HG03342 (cell line): ENCODE measurements around the gene LRRC15.

Source experiments
- ATAC-seq: cut with Tn5 transposase; IDR thresholded peaks from one replicate; pipeline ENCODE4 v1.9.1; 2021; ENCODE audit warnings: mild to moderate bottlenecking, moderate library complexity; ENCODE audit not compliant: unreplicated experiment

LRRC15 gene

DNA sequence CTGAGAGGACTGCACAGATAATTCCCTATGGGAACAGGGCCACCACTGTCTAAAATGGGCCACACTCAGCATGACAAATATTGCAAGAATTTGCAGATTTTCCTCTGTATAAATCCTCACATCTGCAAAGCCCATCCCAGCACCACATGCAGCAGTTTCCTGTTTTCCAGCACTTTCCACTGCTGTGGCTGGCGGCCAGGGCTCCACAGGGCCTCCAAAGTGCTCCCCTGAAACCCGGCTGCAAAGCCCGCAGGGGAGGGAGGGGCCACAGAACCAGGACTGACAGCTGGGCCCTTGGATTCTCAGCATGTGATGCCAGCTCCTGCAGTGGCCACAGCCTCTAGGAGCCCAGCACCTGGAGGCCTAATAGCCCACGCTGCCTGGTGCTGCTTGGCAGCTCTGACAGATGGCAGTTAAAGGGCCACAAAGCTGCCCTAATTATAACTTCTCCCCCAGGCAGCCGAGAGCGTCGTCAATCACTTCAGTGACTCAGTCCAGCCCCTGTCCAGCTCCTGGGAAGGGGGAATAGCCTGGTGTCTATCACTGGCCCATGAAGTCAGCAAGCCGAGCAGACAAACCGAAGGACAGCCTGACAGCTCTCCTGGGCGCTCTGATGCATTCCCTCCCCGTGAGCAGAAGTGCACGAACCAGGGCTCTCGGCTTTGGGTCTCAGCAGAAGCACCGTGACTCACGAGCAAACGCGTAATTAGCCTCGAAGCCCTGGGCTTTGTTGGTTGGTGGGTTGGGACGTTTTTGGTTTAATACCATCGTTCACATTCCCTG, 4.7 kb downstream of the LRRC15 start:
- ATAC-seq = no peak

DNA sequence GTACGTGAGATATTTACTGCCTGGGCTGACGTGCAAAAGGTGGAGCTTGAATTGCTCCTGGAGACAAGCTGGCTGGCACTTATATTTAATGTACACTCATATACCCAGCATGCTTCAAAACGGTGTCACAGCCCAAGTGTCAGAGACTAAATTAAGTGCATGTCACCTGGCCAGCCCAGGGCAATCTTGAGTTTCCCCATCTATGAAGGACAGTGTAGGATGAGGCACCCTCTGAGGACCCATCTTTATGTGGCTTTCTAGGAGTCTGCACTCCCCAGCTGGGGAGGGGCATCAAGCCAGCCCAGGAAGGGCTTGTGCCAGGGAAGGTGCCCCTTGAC, 5.3 kb downstream of the LRRC15 start:
- no peak for ATAC-seq

DNA sequence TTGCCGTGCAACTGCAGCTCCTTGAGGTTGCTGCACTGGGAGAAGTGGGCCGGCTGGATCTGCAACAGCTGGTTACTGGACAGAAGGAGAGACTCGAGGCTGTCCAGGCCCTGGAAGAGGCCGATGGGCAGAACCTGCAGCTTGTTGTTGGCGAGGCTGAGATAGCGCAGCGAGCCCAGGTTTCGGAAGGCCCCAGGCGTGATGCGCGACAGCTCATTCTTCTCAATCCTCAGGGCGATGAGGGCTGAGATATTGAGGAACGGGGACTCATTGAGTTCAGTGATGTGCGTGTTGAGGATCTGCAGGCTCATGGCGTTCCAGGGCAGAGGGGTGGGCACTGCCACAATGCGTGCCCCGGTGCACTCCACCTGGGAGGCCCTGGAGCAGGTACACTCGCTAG, 9.0 kb downstream of the LRRC15 start:
- ATAC-seq = no peak

DNA sequence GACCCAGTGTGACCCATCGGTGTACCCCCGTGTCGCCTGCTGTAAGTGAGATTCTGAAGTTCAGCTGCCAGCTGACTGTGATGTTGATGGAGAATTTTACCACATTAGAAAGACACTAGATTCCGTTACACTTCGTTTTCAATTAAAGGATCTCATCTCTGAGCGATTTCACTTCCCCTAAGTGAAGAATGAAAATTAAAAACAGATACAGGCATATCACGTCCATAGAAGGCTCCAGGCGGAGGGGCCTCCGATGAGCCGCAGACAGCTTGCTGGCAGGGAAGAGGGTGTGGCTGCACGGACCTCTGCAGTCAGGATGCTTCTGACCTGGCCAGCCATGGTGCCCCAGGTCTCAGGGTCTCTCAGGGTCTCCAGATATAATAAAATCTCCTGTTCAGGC, 11.9 kb downstream of the LRRC15 start:
- ATAC-seq = no peak

DNA sequence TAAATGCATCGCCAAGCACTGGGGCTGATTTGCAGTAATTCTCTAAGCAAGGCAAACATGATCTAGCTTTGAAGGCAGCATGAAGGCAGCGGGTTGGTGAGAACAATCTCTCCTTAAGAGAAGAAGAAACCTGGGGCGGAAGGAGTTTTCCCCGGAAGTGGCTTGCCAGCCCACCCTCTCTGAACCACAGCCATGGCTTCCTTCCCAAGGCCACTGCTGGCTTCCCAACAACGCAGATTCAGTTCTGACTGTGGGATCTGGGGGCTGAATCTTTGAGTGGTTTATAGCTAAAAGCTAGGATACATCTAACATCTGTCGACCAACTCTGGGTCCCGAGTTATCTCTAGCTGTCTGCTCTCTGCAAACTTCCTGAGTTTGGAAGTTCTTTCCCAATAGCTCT, 14.2 kb downstream of the LRRC15 start:
- ATAC-seq = no peak

DNA sequence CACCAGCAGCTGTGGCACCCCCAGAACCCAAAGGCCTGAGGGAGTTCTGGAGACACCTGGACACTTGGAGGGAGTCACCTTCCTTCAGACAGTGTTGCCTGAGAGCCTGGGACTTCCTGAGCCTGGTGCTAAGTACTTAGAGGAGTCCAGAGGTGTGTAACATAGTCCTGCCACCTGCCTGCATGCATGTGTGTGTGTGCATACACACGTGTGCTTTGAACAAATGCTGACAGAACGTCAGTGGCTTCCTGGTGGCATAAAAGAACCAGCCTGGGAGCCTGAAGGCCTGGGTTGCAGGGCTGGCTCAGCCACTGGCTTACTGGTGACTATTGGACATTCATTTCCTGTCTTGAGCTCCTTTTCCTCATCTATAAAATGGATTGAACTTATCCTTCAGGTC, 15.2 kb downstream of the LRRC15 start:
- no peak for ATAC-seq

DNA sequence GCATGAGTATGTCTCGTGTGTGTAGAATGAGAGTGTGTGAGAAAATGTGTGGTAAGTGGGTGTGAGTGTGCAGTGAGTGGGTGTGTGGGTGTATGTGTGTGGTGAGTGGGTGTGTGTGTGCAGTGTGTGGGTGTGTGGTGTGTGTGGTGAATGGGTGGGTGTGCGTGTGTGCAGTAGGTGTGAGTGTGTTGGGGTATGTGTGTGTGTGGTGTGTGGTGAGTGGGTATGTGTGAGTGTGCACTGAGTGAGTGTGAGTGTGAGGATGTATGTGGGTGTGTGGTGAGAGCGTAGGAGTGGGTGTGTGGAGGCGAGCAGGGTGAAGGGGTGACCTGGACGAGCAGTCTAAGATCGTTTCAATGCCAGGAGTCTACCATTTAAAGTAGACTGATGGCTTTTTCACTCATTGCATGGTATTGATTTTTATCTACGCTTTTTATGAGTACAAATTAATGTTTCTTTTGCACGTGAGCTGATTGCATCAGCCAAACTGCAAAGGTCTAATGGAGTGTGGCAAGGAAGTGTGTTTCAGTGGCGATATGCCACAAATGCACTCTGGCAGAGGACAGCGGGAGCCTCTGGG, 16.8 kb downstream of the LRRC15 start:
- no peak for ATAC-seq

DNA sequence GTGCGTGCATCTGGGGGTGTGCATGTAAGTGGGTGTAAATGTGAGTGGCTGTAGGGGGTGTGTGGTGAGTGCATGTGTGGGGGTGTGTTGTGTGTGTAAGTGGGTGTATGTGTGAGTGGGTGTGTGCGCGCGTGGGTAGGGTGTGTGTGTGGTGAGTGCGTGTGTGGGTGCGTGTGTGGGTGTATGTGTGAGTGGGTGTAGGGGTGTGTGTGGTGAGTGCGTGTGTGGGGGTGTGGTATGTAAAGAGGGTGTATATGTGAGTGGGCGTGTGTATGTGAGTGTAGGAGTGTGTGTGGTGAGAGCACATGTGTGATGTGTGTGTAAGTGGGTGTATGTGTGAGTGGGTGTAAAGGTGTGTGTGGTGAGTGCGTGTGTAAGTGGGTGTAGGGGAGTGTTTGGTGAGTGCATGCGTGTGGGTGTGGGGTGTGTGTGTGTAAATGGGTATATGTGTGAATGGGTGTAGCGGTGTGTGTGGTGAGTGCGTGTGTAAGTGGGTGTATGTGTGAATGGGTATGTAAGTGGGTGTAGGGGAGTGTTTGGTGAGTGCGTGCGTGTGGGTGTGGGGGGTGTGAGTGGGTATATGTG, 17.5 kb downstream of the LRRC15 start:
- ATAC-seq = no peak

DNA sequence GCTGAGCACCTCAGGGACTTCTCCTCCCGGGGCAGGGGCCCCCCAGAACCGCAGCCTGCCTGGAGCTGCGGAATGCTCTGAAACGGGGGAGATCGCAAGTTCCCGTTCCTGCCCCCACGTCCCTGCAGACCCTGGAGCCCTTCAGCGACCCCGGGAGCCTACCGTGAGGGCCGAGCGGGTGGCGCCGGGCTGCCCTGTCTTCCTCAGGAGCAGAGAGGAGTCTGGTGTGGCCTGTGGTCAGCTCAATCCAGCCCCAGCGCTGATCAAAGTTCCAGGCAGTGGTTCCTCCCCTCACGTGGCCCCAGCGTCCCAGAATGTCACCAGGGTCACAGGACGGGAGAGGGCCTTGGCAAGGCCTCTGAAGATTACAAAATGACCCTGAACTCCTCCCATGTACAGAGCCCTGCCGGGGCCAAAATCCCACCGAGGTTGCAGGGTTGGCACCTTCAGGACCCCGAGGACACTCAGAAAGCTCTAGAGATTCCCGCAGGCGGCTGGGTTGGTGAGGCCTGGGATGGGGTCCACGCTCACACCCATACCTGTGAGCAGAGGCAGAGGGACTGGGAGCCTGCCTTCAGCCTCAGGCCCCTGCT, 18.4 kb downstream of the LRRC15 start, which contains the start of gene CPN2:
Gene CPN2 (minus strand): TSS at position 249 of the 593 bp plus-strand sequence. CDS start 8,626 bp downstream, outside the sequence.
- ATAC-seq = no peak

DNA sequence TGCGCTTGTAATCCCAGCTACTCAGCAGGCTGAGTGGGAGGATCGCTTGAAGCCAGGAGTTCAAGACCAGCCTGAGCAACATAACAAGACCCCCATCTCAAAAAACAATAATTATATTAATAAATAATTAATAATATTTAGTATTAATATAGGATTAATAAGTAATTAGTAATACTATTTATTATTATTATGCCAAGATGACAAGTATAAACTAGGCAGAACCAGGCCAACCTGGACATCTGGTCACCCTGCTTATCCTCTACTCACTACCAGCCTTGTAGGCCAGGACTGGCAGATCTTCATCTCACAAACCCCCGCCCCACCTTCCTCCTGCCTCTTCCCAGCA, 18.8 kb downstream of the LRRC15 start:
- ATAC-seq = no peak

DNA sequence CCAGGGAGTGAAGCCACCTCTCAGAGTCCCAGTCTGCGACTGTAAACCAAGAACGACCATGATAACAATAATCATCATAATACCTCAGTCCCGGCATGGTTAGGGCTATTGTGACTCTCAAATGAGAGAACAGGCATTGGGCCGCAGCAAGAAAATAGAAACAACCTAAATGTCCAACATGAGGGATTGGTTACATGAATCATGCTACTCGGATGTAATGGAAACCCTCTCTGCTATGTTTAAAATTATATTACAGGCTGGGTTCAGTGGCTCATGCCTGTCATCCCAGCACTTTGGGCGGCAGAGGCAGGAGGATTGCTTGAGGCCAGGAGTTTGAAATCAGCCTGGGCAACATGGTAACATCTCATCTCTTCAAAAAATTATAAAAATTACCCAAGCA, 21.2 kb downstream of the LRRC15 start:
- no peak for ATAC-seq

DNA sequence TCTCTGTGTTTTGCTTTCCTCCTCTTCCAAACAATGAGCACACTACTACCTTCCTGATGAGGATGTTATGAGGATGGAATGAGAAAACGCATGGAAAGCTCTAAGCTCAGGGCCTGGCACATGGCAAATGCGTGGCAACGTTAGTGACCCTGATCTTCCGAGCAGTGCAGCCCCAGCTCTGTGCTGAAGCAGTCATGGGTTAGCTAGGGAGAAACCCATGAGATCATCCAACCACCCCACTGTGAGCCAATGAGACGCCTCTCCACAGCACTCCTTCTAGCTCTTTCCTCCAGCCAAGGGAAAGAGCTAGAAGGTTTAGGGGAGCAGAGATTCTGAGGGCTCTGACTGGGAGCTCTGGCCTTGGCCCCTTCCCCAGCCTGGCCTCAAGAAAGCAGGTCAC, 22.9 kb downstream of the LRRC15 start:
- ATAC-seq = no peak

DNA sequence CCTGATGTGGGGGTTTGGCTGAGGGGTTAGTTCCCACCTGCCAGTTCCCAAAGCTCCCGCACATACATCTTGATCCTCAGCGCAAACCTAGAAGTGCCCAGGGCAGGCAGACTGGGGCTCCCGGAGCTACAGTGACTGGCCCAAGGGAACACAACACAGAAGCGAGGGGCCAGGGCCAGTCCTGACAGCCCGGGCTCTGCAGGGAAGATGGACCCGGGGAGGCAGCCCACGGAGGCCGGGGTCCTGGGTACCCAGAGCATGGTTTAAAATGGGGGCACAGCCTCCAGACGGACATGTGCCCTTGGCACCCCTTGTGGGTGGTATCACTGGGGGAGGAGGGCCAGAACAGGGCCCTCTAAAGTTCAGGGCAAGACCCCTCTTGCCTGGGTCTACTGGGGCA, 23.5 kb downstream of the LRRC15 start:
- ATAC-seq = no peak

DNA sequence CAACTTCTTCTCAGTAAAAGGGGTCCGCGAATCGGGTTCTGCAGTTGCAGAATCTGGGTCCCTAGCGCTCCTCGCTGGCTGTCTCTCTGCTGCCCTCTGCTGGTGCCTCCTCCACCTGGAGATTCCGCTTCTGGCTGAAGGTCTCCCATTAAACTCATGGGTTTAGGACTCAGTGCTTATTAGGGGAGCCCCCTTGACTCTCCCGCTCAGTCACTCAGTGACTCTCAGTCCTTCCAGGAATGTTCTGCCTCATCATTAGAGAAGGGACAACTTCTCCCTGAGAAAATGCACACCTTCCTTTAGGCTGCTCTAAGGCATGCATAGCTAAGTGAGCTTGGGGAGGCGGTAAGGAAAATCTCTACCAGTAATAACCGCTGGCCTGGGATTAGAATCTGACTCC, 25.5 kb downstream of the LRRC15 start:
- ATAC-seq = peak; percentile 71

DNA sequence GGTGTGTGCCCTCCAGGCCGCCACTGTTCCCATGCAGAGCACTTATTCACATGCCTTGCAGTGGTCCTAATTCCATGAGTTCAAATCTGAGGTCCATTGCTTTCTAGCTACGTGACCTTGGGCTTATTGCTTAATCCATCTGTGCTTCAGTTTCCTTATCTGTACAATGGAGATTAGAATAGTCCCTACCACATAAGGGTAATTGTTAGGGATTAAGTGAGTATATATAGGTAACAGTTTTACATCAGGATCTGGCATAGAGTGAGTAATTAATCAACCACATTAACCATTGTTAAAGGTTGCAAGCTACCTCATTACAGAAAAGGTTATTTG, 26.0 kb downstream of the LRRC15 start:
- ATAC-seq = no peak

DNA sequence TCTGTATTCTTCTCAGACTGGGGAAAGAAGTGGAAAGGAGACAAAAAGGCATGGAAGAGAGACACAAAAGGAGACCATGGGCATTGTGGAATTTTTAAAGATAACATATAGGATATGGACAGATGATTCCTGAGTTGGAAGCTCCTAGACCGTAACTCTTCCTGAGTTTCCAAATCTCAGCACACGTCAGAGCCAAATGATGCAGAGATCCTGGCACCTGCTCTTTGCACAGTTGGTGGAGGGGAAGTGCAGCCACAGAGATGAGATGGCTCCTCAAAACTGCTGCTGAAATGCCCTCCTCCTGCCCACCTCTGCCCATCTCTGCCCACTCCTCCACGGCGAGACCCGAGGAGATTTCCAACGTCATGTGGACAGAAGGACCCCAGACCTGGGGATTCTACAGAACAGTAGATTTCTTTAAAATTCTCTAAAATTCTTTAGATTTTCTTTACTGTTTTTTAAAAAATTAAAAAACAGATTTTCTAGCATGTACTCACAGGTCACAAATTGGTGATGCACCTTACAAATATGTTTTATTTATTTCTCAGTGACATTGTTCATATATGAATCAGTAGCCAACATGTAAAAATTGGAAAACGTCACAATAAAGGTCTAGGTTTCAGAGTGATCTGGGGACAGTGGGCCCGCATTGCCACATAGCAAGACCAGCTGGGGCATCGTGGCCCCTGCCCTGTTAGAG, 26.5 kb downstream of the LRRC15 start:
- no peak for ATAC-seq

DNA sequence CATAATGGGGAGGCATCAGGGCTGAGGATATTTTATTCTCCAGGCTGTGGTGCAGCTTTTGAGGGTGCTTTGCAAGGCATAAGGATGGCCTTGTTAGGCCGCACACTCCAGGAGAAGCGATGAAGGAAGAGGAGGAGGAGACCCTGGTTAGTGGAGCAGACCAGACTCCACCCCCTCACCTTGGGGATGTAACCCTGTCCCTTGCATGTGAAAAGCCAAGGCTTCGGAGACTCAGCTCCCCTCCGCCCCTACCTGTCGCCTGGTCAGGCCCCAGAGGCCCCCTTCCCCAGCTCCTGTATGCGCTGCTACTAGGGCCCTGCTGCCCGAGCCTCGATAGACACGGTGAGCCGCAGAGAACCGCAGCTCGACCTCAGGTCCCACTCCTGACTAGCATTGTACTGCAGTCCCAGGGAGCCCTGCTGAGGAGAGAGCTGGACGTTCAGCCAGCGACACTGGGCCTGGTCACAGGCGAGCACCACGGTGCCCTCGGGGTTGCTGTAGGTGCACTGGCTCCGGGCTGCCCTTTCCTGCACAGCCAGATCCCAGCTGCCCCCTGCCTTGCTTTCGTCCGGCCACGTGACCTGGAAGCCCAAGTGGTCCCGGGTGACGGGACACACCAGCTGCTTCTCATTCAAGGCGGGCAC, 28.7 kb downstream of the LRRC15 start:
- no peak for ATAC-seq

DNA sequence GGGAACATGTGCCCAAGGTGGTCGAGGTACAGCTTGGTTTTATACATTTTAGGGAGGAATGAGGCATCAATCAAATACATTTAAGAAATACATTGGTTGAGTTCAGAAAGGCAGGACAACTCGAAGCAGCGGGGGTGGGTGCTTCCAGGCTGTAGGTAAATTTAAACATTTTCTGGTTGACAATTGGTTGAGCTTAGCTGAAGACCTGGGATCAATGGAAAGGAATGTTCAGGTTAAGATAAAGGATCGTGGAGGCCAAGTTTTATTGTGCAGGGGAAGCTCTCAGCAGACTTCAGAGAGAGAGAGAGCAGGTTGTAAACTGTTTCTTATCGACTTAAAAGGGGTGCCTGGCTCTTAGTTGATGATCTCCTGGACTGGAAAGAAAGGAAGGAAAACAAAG, 29.7 kb downstream of the LRRC15 start:
- no peak for ATAC-seq

DNA sequence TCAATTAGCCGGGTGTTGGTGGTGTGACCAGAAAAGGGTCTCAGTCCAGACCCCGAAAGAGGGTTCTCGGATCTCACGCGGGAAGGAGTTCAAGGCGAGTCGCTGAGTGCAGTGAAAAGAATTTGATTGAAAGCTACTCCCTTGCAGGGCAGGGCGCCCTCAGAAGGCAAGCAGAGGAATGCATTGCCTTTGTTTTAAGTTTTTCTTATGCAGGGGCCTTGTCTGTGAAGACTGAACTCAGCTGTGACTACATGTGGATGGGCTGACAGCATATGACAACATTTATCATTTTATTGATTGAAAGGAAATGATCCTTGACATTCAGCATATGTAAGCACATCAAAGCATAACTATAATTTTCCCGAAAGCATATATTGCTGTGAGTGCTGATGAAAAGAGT, 30.2 kb downstream of the LRRC15 start:
- no peak for ATAC-seq

DNA sequence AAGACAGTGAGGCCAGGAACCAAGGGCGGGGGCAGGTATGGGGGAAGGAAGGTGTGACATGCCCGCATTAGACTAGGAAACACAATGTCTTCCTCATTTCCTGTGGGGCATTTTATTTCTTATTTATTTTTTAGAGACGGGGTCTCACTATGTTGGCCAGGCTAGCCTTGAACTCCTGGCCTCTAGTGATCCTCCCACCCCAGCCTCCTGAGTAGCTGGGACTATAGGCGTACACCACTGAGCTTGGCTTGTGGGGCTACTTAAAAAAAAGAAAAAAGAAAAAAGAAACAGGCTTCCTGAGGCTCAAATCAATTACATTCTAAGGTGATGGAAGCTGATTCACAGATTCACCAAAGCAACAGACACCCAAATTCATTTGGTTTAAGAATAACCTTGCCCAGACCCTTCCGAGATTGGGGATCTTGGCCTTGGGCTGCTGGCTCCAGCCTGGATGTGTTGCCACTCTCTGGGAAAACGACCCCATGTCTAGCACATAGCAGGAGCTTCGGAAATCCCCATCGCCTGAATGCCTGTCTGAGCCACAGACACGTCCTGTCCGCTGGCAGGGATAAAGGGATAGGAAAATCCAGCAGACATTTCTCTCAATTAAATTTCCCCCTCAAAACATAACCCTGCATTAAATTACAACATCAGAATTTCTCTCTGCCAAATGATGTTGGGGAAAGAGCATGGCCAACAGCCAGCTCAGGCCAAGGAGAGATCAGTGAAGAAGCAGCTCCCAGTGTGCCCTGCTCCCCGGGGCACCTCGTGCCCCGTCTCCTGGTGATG, 31.4 kb downstream of the LRRC15 start:
- no peak for ATAC-seq
